HG03378 (cell line): ENCODE measurements around the gene VEPH1.

Experiments used
- ATAC-seq: cut with Tn5 transposase; IDR thresholded peaks from one replicate; pipeline ENCODE4 v1.9.1; 2021; ENCODE audit warnings: mild to moderate bottlenecking, moderate library complexity; ENCODE audit not compliant: unreplicated experiment

Gene VEPH1

DNA sequence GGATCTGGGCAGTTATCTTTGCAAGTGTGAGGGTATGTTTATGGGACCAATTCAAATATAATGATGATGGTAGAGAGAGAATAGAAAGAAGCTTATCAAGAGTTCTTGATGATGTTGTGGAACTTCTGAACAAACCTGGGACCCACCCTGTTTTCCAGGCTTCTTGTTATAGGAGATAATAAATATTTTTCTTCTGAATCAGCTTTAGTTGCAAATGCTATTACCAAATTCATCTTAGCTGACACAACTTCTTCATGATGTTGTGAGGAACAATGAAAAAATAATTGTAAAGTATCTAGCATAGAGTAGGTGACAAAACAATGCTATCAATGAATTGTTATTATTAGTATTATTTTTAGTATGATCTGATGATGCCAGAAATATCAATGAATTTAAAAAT is 110.1 kb downstream of the VEPH1 start:
- no peak for ATAC-seq

DNA sequence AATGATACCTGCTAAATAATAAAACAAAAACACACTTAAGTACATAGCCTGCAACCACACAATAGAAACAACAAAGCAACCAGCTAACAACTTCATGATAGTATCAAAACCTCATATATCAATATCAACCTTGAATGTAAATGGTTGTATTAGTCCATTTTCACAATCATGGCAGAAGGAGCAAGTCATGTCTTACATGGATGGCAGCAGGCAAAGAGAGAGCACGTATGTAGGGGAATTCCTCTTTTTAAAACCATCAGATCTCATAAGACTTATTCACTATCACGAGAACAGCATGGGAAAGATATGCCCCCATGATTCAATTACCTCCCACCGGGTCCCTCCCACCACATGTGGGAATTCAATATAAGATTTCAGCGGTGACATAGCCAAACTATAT is 111.1 kb downstream of the VEPH1 start:
- ATAC-seq = no peak

DNA sequence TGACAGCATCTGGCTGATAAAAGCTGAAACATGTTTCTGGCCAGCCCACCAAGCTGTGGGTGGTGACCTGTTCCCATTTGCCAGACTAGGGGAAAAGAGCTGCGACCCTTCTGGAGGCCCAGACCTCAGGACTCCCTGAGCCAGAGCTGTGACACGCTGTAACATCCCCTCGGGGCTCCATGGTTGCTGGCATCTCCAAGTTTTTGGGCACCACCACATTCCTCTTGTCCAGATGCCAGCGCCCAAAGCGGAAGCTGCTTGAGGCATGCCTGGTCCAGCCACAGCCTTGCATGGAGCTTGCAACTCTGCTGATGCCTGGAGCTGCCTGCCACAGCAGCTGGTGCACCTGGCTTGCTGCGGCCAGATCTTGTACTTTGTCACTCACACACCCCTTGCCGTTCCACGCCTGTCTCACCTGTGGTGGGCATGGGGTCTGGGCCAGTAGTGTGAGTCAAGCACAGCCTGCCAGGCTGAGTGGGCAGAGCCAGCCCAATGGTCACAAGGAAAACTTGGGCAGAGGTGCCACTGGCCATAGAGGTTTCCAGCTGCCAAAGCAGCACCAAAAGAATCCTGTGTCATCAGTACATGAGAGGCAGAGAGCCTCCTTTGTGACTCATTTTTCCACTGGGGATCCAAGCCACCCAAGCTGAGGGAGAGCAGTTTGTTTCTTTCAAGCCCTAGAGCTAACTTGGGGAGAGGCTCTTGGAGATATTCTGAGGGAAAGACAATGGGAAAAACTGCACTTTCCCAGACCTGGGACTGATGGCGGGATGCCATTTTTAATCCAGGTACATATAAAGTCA is 112.3 kb downstream of the VEPH1 start:
- ATAC-seq = no peak

DNA sequence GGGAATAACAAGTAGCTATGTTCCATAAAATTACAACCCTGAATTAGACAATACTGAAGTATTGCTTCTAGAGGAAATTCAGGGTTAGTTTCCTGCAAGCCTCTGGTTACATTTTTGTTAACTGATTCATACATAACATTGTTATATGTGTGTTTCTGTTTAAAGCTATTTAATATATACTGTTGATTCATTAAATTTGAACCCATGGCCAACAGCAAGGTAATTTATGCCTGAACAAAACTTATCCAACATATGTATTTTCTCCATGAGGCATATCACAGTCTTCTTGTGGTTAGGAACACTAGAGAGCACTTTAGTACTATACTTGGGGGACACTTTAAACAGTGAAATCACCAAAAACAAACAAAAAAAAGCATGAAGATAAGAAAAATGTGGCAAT is 114.2 kb downstream of the VEPH1 start:
- no peak for ATAC-seq

GRCh38 chr3:157387708-157388435 is 115.3 kb downstream of the VEPH1 start:
- ATAC-seq = no peak

- no peak for ATAC-seq
Observed at GRCh38 chr3:157384491-157384890, 118.7 kb downstream of the VEPH1 start.

- ATAC-seq = no peak
Observed at GRCh38 chr3:157384031-157384430, 119.2 kb downstream of the VEPH1 start.

DNA sequence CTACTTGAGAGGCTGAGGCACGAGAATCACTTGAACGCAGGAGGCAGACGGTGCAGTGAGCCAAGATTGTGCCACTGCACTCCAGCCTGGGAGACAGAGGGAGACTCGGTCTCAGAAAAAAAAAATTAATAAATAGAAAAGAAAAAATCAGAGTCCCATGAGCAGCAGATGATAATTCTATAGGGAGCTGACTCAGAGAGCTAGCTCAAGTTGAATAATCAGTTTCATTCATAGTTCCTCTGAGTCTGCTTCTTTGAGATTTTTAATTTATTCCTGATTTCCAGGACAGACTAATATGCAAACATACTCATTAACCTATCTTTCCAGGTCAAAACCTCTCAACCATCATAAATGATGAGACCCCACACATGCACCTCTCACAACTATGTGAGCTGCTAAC is 121.6 kb downstream of the VEPH1 start:
- no peak for ATAC-seq

DNA sequence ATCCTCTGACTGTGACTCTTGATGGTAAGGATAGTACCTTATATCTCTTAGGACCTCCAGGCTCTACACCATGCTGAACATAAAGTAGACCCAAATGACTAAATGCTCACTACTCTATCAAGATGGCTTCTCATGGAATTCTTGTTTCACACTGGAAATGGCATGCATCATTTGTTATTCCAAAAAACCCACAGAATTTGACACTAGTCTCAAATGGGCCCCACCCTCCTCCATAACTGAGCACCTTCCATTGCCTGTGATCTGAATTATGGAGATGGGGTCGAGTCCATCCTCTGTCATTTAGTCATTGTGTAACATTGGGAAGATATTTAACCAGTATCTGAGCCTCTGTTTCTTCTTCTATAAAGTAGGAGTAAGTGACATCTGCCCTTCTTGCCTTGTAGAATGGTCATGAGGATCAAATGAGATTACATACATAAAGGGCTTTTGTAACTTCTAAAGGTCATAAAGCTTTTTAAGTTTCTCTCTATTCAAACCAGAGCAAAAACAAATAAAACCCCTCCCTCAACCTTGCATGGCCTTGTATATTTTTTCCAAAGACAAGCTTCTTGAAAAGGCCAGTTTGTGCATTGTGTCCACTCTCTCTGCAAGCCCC is 123.6 kb downstream of the VEPH1 start:
- ATAC-seq = no peak

DNA sequence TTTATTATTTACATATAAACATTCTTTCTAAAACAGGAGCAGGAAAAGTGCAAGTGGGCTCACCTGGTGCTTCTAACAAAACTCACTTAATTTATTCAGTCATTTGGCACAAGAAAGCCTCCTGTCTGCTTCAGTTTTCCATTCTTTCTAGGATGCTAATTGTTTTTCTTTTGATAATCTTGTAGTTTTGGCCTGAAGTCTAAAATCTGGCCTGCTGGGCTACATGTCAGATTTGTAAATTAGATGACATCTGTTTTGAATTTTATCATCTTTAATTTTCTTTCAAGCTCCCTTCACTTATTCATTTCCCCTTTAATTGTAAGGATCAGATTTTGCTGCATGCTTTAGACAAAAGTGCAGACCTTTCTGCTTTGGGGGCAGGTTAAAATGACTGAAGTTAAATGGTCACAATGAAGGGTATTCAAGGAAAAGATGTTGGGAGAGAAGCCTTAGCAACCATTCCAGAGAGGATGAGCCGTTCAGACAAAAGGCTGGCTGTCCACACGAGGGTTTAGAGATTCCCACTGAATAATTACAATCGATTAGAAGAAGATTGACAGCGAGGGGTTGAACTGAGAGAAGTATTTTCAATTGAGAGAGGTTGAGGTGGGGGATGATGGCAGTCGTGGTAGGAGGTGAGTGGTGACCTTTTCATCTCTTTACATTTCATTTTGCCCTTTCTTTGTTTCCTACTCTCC is 126.5 kb downstream of the VEPH1 start:
- no peak for ATAC-seq

DNA sequence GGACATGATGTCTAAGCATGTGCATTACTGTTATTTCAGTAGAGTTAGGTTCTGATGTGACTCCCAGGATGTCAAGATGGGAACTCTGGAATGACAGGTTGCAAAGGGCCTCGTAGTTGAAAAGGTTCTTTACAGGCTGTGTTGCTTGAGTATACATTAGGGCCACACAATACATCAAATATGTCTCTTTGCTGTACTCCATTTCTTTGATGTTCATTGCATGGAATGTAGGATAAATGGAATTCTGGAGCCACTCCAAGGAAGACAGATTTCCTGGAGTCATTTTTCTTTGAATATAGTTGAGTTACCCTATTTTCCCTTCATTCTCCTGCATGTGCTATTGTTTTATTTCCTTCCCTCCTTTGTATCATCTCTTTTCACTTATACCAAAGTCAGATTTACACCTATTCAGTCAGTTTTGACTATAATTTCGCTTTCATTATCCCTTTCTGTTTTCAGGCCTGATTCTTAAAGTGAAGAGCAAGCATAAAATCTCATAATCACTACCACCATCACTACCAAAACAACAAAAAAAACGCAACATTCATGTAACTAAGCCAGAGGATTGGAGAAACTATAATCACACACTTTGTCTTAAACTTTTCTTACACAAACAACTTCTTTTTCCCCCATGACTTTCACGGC is 127.8 kb downstream of the VEPH1 start:
- ATAC-seq = no peak

GRCh38 chr3:157374933-157375332 is 128.3 kb downstream of the VEPH1 start:
- no peak for ATAC-seq

- ATAC-seq = no peak
Observed at GRCh38 chr3:157373783-157374182, 129.4 kb downstream of the VEPH1 start.

- ATAC-seq = no peak
Observed at GRCh38 chr3:157370867-157371266, 132.3 kb downstream of the VEPH1 start.

- no peak for ATAC-seq
Observed at GRCh38 chr3:157369727-157370421, 133.3 kb downstream of the VEPH1 start.

DNA sequence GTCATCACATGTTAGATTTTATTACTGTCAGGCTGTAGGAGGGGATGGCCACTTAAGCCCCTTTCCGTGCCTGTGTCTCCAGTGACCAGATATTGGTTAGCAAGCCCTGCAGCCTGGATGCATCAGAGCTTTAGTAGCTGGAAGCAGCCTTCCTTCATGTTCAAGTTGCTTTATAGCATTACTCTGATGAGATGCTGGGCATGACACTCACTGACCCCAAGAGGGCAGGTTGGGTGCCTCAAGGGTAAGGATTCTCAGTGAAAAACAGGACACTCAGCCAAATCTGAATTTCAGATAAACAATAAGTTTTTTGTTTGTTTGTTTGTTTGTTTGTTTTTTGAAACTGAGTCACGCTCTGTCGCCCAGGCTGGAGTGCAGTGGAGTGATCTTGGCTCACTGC is 135.0 kb downstream of the VEPH1 start:
- ATAC-seq = no peak

- ATAC-seq = no peak
Observed at GRCh38 chr3:157363393-157363792, 139.8 kb downstream of the VEPH1 start.

- ATAC-seq = no peak
Observed at GRCh38 chr3:157362348-157362747, 140.9 kb downstream of the VEPH1 start.

- ATAC-seq = no peak
Observed at GRCh38 chr3:157360044-157360443, 143.2 kb downstream of the VEPH1 start.

DNA sequence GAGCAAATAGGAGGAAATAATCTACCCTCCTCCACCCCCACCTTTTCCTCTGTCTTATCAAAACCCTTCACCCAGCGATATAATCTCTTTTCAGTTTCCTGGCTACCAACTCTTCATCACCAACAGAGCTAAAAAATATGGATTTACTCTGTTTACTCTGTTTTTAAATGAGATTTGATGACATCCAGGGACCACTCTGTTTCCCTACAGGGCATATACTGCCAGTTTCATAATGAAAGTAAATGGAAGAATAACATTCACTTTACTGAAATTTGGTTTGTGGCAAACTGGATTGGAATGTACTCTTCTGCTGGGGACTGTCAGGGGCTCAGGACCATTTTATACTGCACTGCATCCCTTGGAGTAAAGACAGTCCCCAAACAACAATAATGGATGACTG is 146.7 kb downstream of the VEPH1 start:
- ATAC-seq = no peak
